ENCODE results near the gene DARS1.
"Not testable (repeated sequence)": the region's sequence is repeated elsewhere in the genome, so short reads cannot be mapped to it uniquely, and the experiment has no call there.

DARS1 gene

DNA sequence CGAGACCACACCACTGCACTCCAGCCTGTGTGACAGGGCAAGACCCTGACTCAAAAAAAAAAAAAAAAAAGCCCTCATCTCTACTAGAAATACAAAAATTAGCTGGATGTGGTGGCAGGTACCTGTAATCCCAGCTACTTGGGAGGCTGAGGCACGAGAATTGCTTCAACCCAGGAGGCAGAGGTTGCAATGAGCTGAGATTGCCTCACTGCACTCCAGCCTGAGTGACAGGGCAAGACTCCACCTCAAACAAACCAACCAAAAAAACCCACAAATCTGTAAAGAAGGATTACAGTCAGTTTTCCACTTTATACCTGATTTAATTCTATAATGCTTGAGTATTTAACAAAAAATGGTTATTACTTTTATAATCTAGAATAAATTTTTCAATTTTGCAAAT lies 9.7 kb downstream of the DARS1 start:
- FAIRE-seq, result no peak

DNA sequence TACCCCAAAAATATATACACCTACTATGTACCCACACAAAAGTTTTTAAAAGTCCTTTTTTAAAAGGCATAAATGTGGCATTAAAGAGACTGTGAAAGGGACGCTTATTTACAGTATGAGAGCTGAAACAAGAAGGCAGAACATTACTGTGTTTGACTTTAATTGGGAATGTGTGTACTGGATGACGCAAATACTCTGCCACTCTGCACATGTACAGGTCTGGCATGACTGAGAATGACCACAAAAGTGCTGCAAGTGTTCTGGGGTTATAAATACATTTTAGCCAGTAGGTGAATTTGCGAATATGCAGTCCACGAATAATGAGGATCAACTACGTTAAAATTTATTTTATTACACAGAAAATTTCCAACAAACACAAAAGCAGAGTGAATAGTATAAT lies 11.4 kb downstream of the DARS1 start:
- peak; percentile 27 for FAIRE-seq

DNA sequence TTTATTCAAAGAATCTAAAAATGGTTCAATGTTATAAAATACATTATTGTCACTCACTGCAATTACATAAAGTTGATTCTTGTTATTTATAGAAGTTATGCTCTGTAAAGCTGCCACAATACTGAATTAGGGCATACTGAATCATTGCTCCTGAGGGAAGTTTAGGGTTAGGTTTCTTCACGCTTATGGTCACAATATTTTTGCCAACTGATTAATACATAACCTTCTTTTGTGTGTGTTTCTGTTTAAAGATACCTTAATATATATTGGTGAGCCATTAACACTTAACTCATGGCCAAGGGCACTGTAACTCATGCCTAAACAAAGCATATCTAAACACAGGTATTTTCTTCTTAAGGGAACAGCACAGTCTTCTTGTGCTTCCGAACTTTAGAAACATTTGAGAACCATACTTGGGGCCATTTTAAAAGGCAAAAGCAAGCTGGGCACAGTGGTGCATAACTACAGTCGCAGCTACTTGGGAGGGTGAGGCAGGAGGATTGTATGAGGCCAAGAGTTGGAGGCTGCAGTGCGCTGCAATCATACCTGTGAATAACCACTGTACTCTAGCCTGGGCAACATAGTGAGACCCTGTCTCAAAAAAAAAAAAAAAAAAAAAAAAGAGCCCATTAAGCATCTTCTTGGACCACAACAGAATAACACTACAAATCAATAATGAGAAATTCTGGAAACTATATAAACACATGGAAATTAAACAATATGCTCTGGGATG lies 15.6 kb downstream of the DARS1 start:
- peak; percentile 45 for FAIRE-seq

DNA sequence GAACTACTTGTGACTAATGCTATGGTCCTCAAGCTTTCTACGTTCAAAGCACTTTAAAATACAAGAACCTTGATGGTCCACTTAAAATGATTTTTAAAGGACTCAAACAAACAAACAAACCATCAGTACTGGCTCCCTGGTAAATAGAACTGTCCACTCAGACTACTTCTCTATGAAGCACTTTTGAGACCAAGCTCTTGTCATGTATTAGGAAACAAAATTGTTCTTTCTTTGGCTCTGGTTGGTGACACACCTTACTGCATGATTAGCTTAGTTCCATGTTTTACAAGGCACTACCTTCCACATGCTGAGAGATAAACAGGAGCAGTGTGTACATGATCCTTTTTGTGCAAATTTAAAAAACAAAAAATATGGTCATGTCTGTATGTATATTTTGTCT lies 19.7 kb downstream of the DARS1 start:
- FAIRE-seq, result no peak

DNA sequence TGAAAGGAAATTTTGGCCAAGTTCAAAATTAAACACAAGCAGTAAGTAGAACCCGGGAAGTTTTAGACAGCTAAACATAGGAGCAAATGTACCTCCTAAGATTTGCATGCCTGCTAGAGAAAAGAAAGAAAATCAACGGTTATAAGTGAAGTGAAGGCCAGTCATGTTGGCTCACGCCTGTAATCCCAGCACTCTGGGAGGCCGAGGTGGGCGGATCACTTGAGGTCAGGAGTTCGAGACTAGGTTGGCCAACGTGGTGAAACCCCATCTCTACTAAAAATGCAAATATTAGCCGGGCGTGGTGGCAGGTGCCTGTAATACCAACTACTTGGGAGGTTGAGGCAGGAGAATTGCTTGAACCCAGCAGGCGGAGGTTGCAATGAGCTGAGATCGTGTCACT lies 21.0 kb downstream of the DARS1 start:
- FAIRE-seq, result not testable (repeated sequence)

DNA sequence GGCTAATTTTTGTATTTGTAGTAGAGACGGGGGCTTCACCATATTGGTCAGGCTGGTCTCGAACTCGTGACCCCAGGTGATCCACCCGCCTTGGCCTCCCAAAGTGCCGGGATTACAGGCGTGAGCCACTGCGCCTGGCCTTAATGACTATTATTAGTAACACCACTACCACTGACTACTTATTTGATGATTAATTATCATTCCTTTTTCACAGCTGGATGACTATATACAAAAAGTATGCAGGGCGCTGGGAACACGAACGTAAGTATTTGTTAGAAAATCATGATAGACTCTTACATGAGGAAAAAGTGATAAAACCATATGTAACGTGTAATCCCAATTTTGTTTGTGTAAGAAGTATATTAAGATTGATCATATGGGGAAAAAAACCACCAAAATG lies 21.6 kb downstream of the DARS1 start:
- FAIRE-seq, result no peak

DNA sequence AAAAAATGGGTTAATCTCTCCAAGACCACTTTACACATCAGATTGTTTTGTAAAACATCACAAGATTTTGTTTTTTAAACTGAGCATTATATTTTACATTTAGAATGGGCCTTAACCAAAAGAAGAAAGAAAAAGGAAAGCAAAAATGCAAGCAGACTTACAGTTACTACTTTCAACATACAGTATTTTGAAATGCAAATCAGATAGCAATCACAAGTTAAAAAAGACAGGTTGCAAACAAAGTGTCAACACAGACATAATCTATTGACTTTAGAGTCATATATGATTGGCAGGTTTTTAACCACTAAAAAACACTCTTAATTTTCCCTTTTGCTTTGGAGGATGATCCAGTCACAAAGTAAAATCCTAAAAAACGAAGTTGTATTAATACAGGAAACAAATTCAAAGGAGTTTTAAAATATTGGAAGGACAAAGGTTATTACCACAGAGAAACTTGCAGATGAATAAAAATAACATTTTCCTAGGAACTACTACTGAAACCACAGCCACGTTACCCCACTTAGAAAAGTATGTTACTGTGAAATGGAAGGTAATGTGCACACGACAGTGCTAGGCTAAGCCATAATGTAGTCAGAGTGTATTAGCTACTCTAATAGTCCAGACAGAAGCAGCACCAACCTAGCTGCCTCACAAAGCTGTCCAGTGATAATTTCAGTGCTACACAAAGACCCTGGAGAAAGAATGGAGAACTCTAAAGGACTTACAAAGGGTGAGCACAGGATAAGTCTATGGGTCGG lies 22.9 kb downstream of the DARS1 start:
- peak; percentile 70 for FAIRE-seq

DNA sequence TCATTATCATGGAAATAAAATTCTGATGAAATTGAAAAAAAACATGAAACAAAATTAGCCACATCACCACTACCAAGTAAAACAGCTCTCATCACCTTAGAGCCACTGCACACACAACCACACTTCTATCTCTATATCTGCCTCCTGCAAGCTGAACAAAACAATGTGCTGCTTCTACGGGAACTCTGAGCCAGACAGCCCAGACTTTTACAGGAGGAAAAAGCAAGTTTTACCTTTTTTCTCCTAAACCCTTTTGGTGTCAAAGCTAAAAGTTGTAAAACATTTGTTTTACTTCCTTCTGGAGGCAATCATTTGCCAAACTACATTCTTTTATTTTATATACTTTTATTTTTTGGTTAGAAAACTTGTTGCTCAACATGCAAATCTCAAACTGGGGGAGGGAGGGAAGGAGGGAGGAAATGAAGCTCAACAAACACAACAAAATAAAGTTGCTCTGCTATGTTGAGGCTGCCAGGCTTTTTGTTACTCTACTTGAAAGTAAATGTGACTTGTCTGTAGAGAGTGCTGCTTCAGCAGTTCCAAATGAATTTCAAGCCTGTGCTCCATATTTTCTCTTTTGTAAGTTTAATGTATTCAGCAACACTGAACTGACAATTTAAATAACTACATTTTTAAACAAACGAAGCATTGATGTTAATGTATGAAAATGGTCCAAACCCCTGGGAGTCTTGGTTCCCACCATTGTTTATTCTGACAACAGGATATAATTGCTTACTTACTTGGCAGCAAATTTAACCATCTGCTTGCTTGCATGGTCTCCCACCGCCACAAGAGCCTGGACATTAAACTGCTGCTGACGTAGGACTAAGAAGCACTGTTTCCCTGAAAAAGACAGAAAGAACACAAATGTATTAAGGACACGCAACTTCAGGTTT lies 24.5 kb downstream of the DARS1 start:
- FAIRE-seq, result no peak

DNA sequence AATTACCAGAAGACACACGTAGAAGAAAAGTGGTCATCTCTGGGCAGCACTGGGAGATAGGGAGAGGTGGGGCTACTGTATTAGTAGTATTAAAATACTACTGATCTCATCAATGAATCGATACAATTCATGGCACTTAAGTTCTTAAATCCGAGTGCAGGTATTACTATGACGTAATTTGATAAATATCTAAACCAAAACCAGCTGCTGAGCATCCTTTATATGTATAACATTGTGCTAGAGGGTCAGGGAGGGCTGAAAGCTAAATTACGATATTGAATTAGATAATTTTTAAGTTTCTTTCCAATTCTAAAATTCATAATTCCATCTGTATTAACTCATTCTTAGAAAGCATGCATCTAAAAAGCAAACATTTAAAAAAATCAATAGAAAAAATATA lies 25.3 kb downstream of the DARS1 start:
- no peak for FAIRE-seq

DNA sequence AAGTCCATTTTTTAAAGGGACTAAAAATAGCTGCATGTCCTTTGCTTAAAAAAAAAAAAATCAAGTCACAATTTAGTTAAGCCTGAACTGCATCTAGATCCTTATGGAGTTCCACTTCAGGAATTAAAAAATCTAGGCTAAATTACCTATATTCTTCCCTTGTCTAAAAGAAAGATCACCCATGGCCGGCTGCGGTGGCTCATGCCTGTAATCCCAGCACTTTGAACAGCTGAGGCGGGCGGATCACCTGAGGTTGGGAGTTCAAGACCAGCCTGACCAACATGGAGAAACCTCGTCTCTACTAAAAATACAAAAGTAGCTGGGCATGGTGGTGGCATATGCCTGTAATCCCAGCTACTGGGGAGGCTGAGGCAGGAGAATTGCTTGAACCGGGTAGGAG lies 26.5 kb downstream of the DARS1 start:
- not testable (repeated sequence) for FAIRE-seq

DNA sequence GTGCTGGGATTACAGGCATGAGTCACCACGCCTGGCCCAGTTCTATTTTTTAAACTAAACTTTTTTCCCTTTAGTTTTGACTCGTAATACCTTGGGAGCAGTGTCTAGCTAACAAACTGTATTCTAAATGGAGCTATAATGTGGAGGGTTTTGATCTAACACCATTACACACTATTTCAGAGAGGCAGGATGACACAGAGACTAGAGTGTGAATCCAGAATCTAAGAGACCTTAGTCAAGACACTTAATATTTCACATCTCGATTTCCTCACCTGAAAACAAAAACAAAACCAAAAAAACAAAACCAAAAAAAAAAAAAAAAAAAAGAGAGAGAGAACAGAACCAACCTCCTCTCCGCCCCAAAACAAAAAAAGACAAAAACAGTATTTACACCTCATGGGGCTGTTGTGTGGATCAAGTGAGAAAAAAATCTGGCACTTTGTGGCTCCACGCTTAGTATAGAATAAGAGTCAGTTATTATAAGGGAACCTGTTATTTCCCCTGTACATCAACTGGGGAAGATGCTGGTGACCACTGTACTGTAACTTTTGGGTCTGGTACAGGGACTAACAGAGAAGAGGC lies 31.3 kb downstream of the DARS1 start:
- no peak for FAIRE-seq

DNA sequence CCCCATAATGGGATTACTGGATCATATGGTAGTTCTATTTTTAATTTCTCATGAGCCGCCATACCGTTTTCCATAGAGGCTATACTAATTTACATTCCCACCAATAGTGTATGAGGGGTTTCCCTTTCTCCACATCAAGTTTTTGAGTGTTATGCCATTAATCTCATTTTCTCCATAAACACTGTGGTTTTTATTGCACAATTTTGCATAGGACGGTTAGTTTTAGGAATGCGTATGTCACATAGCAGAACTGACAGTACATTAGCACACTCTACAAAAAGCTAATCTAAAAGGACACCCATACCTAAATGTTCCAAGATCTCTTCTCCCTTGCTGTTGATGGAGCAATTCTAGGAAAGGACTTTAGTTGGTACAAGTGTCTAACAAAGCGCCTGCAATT lies 32.5 kb downstream of the DARS1 start:
- no peak for FAIRE-seq

DNA sequence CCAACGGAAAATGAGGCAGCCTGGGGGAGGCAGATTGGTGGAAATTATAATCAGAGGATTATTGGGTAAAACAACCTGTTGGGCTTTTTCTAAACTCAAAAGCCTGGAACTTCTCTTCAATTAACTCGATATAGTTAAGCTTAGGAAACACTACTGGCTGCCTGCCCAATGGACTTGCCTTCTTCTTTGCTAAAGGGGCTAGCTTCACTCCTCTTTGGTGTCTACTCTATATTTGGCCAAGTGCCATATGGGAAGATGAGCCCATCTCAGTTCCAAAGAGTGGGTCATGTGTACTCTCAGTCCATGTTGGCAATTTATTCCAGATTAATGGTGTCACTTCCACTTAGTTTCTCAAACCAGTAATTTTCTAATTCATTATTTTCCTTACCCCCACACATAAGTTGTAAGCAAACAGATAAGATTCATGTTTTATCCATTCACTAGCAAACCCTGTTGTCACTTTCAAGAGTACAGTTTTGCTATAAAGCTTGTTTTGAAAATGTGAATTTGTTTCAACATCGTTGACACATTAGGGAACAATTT lies 34.3 kb downstream of the DARS1 start:
- FAIRE-seq, result no peak

DNA sequence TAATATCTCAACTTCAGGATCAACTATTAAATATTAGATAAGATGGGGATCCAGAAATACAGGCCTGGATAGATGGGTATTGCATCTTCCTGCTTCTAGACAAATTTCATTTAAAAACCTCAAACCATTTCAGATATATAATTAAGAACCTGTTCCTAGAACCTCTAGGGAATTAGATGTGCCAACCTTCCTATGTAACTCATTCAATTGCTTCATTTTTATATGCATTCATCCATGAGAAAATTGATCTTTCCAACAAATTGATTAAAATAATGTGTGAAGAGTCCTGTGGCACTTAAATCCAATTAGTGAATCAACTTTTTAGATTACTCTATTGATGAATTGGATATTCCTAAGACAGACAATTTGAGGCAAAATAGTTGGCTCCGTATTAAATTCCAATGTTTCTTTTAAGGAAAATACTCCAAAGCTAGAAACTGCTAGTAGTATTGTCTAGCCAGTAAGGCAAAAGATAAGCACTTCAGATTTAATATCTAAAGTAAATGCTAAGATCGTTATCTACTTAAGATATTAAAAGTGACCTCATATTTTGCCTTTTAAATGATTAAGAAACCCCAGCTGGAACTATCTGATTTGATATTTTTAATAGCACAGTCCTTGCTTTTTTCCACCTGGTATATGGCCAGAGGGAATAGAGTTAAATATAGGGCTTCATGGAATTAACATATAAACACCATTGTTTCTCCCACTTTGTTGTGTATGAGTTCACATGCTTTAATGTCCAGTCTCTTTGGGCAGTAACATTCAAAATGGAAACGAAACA lies 35.8 kb downstream of the DARS1 start:
- FAIRE-seq, result peak; percentile 27

DNA sequence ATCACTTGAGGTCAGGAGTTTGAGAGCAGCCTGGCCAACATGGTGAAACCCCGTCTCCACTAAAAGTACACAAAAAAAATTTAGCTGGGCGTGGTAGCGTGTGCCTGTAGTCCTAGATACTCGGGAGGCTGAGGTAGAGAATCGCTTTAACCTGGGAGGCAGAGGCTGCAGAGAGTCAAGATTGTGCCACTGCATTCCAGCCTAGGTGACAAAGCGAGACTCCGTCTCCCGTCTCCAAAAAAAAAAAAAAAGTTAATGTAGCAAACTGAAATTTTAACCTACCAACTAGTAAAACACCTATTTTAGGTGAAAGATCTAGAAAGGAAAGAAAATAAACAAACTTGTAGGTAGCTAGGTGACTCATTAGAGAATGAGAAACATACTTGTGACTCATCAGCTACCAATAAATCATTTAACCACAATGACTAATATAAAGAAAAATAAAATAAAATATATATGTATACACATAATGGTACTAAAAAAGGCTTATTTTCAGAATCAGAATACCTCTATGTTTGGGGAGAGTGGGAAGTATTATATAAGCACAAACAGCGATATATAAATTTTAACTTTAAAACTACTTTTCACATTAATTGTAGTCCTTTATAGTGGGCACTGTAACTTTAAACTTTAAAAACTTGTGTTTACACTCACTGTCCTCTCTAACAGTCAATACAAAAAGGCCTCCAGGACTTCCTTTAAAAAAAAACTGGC lies 36.6 kb downstream of the DARS1 start:
- peak; percentile 88 for FAIRE-seq

DNA sequence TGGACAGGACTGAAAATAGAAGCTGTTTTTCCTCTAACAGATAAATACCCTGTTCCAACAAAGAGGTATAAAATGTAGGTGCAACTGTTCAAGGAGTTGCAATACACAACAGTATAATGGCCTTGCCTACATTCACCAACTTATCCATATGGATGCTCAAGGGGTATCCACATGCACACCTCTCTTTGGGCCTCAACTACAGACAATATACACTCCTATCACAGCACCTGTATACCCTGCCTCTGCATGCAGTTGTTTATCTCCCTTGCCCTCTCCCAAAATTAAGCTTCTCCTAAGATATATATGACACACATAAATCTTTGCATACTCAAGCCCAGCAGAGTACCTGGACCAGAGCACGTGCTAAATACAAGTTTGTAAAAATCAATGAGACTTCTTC lies 37.3 kb downstream of the DARS1 start:
- no peak for FAIRE-seq

DNA sequence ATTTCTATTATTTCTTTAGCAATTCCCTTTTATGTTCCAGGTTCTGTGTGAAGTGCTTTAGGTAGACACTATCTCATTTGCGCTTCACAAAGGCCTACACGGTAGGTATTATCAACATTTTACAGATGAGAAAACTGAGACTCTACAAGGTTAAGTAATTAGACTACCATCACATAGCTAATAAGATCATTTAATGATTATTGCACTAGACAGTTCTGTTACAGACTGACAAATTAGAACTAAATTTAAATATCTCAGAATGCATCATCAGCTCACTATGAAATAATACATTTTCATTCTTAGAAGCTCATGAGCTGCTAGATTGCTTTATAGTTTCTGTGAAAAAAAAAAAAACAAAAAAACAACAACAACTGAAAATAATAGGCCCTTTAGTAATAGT lies 37.9 kb downstream of the DARS1 start:
- no peak for FAIRE-seq

DNA sequence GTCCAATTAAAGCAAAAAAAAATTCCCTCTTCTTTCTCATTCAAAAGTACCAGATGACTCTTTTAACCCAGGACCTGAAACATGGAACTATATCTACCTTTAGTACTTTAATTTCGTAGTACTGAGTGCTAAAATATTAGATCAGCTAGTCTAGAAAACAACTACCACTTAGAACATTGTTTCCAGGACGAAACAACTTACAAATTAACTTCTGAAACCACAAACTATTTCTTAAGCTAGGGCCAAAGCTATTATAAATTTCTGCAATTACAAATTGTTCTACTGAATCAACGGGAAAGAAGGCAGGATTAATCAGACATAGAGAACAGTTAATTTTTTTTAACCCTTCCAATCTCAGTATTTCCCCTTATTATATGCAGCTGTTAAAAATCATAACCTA lies 39.9 kb downstream of the DARS1 start:
- no peak for FAIRE-seq

DNA sequence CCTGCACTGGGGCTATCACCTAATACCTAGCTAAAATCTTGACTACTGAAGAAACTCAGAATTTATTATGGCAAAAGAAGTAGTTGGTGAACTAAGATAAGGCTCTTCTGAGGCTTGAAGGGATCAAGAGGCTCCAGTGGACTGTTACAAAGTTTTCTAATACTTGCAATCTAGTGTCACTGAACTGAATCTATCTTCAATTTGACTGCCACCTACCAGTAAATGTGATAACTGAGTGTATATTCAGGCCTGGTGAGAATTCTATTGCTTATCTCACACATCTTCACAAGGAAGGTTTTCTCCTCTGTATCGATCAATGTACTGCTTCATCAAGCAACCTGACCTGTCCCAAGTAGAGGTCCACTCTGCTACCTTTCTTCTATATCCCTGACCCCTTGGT lies 40.8 kb downstream of the DARS1 start:
- no peak for FAIRE-seq

DNA sequence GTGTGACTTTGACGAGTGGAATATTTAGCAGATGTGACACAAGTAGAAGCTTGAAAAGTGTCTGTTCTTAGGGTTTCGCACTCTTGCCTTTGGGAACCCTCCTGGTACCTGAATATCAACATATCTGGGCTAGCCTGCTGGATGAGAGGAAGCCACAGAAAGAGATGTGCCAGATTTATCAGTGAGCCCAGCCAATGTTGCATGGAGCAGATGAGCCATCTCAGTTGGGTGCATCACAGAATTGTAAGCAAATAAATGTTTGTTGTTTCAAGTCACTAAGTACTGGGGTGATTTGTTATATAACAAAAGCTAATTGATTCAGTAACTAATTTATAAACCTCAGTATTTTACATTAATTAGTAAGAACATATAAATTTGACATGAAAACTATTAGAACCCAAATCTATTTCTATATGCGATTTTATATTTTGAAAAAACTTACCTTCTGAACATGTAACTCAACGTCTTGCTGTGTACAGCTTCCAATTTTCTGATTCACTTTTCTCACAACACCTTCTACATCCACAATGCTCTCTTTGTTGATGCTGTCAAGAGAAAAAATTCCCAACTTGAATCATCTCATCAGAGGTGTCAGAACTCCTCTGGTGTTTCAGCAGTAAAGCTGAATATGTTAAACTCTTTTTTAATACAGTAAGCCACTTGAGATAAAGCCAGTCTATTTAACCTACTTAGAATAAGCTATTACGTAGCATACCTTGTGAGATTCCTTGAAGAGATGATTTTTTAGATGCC lies 42.3 kb downstream of the DARS1 start:
- FAIRE-seq, result peak; percentile 53

DNA sequence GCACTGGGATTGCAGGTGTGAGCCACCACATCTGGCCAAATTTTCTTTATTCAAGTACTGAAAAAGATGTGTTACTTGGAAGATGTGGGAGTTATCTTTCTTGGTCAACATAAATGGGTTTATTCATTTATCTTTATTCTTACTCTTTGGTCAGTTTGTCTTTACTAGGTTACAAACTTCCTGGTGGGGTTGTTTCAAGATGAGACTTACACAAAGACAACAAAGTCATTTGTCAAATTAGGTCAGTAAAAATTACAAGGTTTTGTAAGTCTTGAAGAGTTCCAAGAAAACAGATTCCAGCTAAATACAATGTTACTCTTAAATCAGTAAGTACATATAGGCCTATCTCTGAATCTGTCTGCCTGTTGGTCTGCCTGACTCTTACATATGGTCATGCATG lies 48.9 kb downstream of the DARS1 start:
- no peak for FAIRE-seq
